GM18519 (cell line): ENCODE results near the gene SSU72.
A peak's percentile ranks its signal among the peaks of the same experiment; 100 is the strongest.
"Not testable (repeated sequence)": the region's sequence is repeated elsewhere in the genome, so short reads cannot be mapped to it uniquely, and the experiment has no call there.

Experiments
- ATAC-seq: cut with Tn5 transposase; IDR thresholded peaks from one replicate; pipeline ENCODE4 v1.9.1; 2021; ENCODE audit warnings: mild to moderate bottlenecking, moderate library complexity; ENCODE audit not compliant: unreplicated experiment, low FRiP score

Gene SSU72

DNA sequence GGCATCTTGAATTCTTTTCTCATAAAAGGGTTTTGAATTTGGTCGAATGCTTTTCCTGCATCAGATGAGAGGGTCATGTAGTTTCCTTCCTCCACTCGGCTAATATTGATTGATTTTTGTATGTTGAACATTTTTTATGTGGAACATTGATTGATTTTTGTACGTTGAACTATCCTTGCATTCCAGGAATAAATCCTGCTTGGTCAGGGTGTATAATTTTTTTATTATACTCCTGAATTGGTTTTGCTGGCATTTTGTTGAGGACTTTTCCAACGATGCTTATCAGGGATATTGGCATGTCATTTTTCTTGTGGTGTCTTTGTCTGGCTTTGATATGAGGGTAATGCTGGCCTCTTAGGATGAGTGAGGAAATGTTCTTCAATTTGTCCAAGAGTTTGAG, 42.7 kb downstream of the SSU72 start:
- no peak for ATAC-seq

DNA sequence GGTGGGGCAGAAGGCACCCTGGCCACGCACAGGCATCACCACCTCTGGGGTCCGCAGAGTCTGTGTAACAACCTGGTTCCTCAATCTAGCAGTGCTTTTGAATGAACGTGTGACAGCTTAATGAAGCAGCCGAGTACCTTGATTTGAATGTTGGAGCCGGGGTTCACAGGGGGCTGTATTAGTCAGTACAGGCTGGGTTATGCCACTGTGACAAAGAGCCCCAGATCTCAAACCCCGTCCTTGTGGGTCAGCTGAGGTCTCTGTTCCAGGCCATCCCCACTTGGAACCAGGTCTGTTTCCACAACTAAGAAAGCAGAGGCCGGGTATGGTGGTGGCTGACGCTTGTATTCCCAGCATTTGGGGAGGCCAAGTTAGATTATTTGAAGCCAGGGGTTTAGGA, 44.7 kb downstream of the SSU72 start:
- ATAC-seq = no peak

DNA sequence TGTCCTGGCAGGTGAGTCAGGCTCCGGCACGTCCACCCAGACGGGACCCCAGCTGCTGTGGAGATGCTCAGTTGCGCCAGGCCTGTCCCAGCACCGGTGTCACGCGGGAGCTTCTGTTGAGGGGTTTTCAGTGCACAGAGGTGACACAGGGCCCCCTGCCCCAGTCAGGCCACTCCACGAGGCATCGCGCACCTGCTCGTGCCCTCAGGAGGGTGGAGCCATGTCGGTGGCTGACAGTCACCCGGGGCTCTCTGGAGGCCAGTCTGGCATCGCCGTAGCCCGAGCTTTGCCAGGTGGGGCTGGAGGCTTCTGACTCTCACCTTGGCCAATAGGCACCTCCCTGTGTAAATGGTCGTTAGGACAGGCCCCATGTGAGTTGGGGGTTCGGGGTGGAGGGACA, 45.3 kb downstream of the SSU72 start:
- no peak for ATAC-seq

DNA sequence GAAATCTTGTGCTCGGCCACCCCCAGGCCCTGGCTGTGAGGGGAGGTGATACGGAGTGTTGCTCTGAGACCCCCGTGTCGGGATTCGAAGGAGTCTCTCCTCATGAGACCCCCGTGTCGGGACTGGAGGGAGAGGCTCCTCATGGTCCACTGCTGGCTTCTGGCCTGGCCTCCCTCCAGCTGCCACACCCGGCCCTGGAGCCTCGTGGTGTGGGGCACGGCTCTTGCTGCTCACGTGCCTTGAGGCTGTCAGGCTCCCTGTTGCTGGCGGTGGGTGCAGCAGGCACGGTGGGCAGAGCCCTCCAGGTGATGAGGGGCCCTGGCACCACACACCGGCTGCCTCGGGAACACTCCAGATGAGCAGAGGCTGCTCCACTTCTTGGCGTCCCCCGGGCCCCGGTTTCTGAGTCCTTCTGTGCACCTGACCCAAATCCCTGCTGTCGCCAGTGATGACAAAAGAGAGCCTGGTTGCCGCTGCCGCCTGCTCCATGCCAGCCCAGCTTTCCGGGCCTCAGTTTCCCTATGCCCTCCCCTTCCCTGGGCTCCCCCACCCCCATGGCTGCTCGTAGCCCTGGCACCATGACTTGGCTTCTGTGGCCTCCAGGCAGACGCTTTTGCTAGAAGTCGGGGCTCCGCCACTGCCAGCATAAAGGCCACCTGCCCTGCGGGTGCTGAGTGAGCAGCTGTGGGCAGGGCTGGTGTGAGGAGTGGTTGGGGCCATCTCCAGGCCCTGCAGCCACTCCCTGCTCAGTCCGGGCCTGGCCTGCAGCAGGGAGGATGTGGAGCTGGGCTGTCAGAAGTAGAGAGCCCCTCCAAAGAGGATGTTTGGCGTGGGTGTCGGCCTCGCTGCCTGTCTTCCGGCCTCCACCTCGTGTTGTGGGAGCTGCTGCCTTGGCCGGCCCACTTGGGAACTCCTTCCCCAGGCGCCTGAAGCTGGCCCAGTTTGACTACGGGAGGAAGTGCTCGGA, 46.1 kb downstream of the SSU72 start:
- ATAC-seq = no peak

DNA sequence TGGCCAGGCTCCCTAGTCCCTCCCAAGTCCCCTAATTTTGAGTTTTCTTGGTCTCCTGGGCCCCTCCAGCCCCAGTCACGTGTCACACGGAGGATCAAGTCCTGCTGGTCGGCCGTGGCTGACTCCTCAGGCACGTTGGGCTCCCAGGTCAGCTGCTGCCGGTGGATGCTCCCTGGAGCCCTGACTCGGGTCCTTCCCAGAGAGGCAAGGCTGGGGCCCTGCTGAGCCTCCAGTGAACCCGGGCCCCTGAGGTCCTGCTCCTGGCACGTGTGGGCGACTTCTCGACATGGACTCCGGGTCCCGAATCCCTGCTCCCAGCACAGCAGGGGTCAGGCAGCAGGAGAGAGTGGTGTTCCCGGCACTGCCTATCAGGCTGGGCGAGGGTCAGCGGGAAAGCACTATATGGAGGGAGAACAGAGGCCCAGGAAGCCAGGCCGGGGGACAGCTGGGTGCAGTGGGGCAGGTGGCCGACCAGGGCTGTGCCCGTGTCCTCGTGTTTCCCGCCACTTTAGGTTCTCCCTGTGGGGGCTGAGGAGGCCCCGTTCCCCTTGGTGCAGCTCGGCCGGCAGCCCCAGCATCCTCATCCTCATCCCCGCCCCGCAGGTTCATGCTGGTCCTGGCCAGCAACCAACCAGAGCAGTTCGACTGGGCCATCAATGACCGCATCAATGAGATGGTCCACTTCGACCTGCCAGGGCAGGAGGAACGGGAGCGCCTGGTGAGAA, 47.4 kb downstream of the SSU72 start:
- ATAC-seq = no peak

DNA sequence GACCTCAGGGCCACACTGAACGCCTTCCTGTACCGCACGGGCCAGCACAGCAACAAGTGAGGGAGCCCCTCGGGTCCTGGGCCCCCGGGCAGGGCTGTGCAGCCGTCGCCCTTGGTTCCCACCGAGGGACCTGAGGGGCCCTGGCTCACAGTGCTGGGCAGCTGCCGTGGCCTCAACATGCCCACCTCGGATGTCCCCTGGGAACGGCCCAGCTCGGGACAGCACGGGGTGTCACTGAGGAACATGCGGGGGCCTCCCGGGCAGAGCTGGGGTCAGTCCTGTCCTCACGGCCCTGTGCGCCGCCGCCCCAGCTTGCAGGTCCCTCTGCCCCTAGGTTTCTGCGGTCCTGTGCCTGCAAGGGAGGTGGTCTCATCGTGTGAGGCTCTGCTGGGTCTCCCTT, 48.2 kb downstream of the SSU72 start:
- ATAC-seq = not testable (repeated sequence)

DNA sequence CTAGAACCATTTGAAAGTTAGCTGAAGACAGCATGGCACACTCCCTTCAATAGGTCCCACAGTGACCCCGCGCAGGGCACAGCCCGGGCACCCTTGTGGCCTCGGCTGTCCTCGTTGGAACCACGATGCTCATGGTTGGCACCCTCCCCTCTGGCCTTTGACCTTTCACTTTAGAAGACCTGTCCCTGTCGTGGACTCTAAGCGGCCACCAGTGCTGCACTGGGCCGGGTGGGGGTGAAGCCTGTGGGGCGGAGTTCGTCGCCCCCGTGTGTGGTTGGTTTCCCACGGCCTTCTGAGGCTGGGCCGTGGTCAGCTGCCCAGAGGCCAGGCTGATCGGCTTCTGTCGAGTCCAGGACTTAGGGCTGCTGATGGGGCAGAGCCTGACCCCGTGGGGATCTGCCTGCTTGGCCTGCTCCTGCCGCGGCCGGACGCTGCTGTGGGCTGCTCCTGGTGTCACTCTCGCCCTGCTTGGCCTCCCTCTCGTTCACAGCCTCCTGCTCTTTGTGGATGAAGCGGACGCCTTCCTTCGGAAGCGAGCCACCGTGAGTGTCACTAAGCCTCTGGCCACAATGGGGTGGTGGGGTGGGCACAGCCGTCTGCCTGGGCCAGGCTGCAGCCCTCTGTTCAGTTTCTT, 49.8 kb downstream of the SSU72 start:
- ATAC-seq = not testable (repeated sequence)

DNA sequence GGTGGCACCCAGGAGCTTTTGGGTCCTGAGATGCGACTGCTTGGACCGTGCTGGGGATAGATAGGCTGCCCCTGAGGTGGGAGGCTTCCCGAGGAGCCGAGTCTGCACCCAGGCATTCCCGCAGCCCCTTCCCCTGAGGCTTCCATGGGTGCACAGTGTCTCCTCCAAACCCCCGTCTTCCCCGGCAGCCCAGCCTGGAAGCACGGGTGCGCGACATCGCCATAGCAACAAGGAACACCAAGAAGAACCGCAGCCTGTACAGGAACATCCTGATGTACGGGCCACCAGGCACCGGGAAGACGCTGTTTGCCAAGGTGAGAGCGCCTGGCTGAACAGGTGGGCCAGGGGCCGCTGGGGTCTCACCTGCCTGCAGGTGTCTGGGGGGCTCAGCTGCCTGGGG, 51.0 kb downstream of the SSU72 start:
- not testable (repeated sequence) for ATAC-seq

DNA sequence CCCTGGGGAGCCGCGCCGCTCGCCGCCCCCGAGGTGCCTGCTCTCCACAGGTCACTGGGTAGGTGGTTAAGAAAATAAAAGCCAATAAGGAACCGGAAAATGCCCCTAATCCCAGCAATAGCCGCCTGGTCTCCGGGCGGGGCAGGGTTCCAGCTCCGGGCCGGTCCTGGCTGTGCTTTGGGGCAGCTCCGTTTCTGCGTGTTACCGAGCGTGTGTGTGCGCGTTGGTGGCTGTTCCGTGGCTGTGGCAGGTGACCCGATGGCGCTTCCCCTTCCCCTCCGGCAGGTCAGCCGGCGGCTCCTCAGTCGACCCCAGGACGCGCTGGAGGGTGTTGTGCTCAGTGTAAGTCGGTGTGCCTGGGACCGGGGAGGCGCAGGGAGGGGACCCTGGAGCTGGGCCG, 51.4 kb downstream of the SSU72 start:
- not testable (repeated sequence) for ATAC-seq

DNA sequence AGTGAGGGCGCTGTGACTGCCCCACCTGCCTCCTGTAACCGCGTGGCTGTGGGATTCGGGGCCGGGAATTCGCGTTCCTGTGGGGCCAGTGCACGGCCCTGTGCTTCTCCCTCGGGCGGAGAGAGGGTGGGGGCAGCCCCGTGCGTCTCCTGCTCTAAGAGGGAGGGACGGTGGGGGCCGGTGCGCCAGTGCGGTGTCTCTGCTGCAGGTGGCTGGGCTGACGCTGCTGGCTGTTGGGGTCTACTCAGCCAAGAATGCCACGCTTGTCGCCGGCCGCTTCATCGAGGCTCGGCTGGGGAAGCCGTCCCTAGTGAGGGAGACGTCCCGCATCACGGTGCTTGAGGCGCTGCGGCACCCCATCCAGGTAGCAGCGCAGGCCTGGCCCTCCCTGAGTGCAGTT, 52.1 kb downstream of the SSU72 start:
- ATAC-seq = not testable (repeated sequence)

DNA sequence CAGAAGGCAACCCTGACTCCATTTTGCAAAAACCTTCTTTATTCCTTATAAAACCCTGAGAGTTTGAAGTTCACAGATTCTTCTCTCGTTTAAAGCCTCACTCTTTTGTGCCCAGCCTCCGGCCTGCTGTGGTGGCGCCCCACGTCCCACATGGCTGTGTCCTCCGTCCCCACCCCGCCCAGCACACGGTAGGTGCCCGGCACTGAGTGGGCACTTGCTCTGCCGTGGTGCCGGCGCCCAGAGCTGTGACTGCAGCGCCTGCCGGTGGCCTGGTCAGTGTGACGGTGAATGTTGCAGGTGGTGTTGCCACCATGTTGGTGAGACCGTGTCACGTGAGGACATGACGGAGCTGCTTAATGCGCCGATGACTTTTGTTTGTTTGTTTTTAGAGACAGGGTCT, 53.3 kb downstream of the SSU72 start:
- no peak for ATAC-seq

DNA sequence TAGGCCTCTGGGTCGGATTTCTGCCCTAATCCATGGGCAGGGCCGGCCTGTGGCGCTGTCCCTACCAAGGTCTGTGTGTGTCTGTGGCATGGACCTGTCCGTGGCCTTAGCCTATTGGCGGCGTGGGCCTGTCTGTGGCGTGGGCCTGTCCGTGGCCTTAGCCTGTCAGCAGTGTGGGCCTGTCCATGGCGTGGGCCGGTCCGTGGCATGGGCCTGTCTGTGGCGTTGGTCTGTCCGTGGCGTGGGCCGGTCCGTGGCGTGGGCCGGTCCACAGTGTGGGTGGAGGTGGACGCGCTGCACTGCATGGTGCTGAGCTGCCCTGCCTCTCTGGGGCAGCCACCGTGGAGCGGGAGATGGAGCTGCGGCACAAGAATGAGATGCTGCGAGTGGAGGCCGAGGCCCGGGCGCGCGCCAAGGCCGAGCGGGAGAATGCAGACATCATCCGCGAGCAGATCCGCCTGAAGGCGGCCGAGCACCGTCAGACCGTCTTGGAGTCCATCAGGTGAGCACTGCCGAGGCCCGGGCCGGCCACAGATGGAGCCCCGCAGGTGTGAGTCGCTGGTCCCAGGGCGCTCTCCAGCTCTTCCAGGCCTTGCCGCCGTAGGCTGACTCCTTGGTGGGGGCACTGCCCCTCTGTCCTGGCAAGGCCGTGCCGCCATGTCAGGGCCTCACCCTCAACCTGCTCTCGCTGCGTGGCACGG, 54.7 kb downstream of the SSU72 start:
- ATAC-seq = not testable (repeated sequence)

DNA sequence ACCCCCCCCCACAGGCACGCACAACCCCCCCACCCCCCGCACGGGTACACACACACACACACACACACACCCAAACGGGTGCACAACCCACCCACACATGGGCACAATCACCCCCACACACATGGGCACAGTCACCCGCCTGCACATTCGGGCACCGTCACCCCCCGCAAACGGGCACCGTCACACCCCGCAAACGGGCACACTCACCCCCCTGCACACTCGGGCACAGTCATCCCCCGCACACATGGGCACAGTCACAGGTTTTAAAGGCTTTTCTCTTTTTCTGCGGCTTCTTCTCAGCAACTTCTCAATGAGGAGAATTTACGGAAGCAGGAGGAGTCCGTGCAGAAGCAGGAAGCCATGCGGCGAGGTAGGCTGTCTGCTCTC, 56.0 kb downstream of the SSU72 start:
- not testable (repeated sequence) for ATAC-seq

DNA sequence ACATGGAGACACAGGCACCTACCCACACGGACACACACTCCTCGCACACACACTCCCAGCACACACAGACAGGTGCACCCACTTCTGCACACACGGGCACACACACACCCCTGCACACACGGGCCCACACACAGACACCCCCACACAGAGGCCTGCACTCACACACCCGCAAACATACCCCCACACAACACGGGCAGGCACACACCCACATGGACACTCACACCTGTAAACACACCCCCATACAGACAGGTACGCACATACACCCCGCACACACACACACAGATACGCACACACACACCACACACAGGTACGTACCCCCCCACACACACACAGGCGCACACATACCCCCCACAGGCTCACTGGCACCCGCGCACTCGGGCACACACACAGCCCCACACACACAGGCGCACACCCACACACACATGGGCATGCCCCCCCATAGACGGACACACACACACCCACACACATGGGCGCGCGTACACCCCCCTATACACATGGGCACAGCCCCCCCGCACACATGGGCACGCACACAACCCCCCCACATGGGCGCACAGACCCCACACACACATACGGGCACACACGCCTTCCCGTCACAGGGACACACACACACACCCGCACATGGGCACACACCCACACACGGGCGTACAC, 56.6 kb downstream of the SSU72 start:
- no peak for ATAC-seq

DNA sequence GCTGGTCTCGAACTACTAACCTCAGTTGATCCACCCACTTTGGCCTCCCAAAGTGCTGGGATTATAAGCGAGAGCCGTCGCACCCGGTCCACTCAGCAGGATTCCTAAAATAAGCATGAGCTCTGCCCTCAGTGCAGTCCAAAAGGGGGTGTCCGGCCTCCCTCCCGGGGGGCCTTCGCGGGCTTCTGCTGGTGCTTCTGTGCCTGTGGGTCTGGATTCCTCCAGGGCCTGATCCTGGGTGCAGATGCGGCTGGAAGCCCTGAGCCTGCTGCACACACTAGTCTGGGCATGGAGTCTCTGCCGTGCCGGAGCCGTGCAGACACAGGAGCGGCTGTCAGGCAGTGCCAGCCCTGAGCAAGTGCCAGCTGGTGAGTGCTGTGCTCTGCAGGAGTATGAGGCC, 57.7 kb downstream of the SSU72 start:
- not testable (repeated sequence) for ATAC-seq

DNA sequence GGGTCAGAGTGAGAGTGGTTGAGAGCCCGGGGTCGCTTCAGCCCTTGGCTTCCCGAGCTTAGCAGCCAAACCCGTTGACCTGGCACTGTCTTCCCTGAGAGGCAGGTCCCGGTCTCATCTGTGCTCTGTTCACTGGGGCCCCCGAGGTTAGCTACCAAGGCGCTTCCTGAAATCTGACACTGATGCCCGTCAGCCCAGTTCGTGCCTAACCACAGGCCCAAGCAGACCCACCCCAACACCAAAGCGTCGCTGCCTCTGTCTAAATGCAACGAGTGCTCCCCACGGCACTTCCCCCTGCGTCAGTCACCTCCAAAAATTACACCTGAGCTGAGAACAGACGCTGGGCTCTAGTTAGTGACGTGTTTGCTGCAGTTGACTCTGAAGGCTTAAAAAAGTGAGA, 60.3 kb downstream of the SSU72 start:
- ATAC-seq = not testable (repeated sequence)

DNA sequence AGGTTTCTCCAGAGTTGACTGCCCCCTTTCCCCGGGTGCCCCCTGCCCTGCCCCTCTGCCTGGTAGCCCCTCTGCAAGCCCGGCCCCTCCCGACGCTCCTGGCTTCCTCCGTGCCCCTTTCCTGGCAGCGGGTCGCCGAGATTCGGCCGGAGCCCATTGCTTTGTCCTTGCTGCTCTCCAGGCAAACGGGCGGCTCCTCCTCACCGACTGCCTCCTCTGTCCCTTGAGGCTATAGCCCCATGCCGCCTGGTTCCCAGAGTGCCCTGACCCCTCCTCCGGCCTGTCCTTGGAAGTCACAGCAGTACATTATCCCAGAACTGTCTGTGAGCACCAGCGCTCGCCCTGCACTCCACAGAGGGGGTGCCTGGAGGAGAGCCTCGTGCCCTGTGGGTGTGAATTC, 61.0 kb downstream of the SSU72 start:
- not testable (repeated sequence) for ATAC-seq

DNA sequence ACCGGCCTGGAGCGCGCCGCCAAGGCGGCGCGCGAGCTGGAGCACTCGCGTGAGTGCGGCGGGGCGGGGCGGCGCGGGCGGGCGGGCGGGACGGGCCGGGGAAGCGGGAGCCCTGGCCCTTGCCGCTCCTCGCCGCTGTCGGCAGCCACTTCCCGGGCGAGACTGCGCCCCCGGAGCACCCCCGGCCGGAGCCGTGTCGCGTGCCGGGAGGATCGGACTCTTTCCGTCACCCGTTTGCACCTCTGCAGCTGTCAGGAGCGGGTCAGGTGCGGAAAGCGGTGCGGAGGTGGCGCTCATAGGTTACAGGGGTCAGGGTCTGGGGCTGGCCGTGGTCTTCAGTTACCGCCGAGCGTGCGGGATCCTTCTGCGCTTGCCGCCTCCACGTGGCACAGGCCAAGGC, 62.2 kb downstream of the SSU72 start:
- ATAC-seq = not testable (repeated sequence)

DNA sequence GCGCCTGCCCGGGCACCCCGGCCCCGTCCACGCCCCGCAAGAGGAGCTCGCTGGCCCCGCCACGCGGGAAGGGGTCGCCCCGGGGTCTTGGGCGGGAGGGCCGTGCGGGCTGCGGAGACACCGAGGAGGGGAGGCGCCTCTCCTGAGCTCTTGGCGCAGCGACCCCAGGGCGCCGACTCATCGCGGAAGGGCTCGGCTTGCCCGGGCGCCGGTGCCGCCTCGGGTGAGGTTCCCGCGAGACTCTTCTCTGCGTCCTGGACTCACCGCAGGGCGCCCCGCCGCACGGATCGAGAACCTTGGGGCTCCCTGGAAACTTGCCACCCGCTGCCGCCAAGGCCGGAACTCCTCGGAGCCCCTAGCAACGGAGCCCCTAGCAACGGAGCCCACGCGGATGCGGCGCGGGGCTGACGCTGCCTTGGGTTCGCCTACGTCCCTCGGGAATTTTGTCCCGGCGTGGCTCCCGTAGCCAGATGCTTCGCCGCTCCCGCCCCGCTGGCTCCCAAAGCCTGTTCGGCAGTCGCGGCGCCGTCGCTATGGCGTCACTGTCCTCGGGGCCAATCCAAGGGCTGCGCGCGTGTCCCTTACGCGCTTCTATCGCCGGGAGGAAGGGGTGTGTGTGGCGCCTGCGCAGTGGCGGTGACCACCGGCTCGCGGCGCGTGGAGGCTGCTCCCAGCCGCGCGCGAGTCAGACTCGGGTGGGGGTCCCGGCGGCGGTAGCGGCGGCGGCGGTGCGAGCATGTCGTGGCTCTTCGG, 63.0 kb downstream of the SSU72 start, which contains the start of gene ATAD3A:
TSS of gene ATAD3A (plus strand) at position 630 of the 753 bp plus-strand sequence. CDS start at position 737, 107 bp downstream.
- peak; percentile 73 for ATAC-seq
